ENCODE data around the gene COL12A1. TPM values are rescaled to one million over a fixed set of nuclear protein-coding genes. Genes with fewer than 3 reads are reported as not detected.

The COL12A1 gene
- total and polyA plus RNA-seq, 2 experiments from 2014 or later = 0.39 to 6.3 TPM

- ATAC-seq = no peak
- no peak overlapping the region for H3K4me2 ChIP-seq
- Mint-ChIP-seq H3K36me3 (ENCODE audit: low read depth) (no peaks in the 10 kb centered on the region), H3K27ac (no peak overlapping the region), H3K4me1 (peaks cover 26% of the 10 kb centered on the region), H3K27me3 (ENCODE audit: insufficient read depth, low read depth, poor library complexity) (peaks cover 3% of the 10 kb centered on the region), H3K9me3 (no peaks in the 10 kb centered on the region), H3K4me3 (no peak overlapping the region)
- peaks cover 30% of the 10 kb centered on the region for H3K4me1 ChIP-seq (ENCODE audit: insufficient read depth)
- no peak for TF ChIP-seq ZNF114 (CRISPR knock-in tag; IDR thresholded peaks at IDR 0.05)
- TF ChIP-seq STAT1 (IDR thresholded peaks at IDR 0.05; ENCODE audit: unreplicated experiment) = no peak
- no peak for TF ChIP-seq JUNB (IDR thresholded peaks at IDR 0.05; ENCODE audit: unreplicated experiment)
- TF ChIP-seq REST (IDR thresholded peaks at IDR 0.05; ENCODE audit: unreplicated experiment) = no peak
- no peak for TF ChIP-seq ZNF462 (CRISPR knock-in tag; IDR thresholded peaks at IDR 0.05)
- no peak for TF ChIP-seq CREB1 (CRISPR knock-in tag; IDR thresholded peaks at IDR 0.05; ENCODE audit: low read depth)
- TF ChIP-seq EZH2 (IDR thresholded peaks at IDR 0.05; ENCODE audit: low read depth, unreplicated experiment) = no peak
- H3K27me3 ChIP-seq (ENCODE audit: insufficient read depth) = no peaks in the 10 kb centered on the region
- H3K4me3 ChIP-seq = no peak overlapping the region
- H3K27ac ChIP-seq (ENCODE audit: low read depth) = no peak overlapping the region
- H3K79me2 ChIP-seq (replicated peaks; ENCODE audit: insufficient read depth) = no peaks in the 10 kb centered on the region
- H3K9me2 ChIP-seq (ENCODE audit: insufficient read depth) = peaks cover 7% of the 10 kb centered on the region; the same call in 1 of the 2 replicates
- H2AFZ ChIP-seq = no peak overlapping the region
- H3K36me3 ChIP-seq (ENCODE audit: insufficient read depth) = no peaks in the 10 kb centered on the region
- H4K20me1 ChIP-seq (replicated peaks; ENCODE audit: insufficient read depth) = no peaks in the 10 kb centered on the region
- DNase-seq (ENCODE audit: low spot score) = no peak
- H3F3A ChIP-seq (replicated peaks; ENCODE audit: low read depth) = no peaks in the 10 kb centered on the region; the same call in 1 of the 2 replicates
Observed at GRCh38 chr6:75215291-75215690, 9.4 kb upstream of the COL12A1 start.
